Measurements from ENCODE around the gene TEAD2. TPM values are rescaled to one million over a fixed set of nuclear protein-coding genes. Genes with fewer than 3 reads are reported as not detected.
A peak's percentile ranks its signal among the peaks of the same experiment; 100 is the strongest.

TEAD2 gene
- total and polyA plus RNA-seq, 2 of the 13 experiments (the other 11 are each of a cell fraction or from before 2014, with no cell fraction given): 10.8 to 12.5 TPM

DNA sequence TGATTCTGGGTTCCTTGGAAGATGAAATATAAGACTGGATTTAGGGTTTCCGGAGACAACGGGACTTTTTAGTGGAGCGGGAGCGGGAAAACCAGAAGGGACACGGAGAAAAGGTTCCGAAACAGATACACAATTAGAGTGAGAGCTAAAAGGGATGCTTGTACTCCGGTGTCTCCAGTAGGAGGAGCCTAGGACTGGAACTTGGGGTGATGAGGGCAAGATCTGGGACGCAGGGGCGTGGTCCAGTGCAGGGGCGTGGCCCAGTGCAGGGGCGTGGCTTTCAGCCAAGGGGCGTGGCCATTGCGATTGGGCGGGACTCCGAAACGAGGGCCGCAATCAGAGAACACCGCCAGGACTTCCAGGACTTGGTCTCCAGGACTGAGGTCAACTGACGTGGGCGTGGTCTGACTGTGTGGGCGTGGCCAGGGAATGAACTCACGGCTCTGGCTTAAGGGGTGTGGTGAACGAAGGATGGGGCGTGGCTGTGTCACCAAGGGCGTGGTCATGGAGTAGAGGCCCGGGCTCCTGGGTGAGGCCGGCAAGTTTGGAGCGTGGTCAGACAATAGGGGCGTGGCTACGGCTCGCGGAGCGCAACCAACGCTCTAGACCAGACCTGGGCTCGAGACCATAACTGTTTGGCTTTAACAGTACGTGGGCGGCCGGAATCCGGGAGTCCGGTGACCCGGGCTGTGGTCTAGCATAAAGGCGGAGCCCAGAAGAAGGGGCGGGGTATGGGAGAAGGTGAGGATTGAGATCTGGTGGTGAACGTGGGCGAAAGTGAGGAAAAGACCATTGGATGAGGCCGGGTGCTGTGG, 1.3 kb upstream of the TEAD2 start, which contains the start of gene DKKL1 (continued):
- TF ChIP-seq, protein P1, sequence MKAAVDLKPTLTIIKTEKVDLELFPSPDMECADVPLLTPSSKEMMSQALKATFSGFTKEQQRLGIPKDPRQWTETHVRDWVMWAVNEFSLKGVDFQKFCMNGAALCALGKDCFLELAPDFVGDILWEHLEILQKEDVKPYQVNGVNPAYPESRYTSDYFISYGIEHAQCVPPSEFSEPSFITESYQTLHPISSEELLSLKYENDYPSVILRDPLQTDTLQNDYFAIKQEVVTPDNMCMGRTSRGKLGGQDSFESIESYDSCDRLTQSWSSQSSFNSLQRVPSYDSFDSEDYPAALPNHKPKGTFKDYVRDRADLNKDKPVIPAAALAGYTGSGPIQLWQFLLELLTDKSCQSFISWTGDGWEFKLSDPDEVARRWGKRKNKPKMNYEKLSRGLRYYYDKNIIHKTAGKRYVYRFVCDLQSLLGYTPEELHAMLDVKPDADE (CRISPR knock-in tag; IDR thresholded peaks at IDR 0.05): no peak
- TF ChIP-seq, protein P2, sequence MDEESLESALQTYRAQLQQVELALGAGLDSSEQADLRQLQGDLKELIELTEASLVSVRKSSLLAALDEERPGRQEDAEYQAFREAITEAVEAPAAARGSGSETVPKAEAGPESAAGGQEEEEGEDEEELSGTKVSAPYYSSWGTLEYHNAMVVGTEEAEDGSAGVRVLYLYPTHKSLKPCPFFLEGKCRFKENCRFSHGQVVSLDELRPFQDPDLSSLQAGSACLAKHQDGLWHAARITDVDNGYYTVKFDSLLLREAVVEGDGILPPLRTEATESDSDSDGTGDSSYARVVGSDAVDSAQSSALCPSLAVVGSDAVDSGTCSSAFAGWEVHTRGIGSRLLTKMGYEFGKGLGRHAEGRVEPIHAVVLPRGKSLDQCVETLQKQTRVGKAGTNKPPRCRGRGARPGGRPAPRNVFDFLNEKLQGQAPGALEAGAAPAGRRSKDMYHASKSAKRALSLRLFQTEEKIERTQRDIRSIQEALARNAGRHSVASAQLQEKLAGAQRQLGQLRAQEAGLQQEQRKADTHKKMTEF (CRISPR knock-in tag; IDR thresholded peaks at IDR 0.05): peak; percentile 64; the same call in 1 of the 2 replicates
- TF ChIP-seq ELF1 (CRISPR knock-in tag; IDR thresholded peaks at IDR 0.05) (0 out of 2 replicates have a peak, but pooled peaks have one; percentile 37), GTF3A (CRISPR knock-in tag; conservative IDR thresholded peaks at IDR 0.05) (no peak), GPN1 (CRISPR knock-in tag; IDR thresholded peaks at IDR 0.05; ENCODE audit: borderline replicate concordance) (no peak), CCAR2 (optimal IDR thresholded peaks at IDR 0.05; ENCODE audit: low read depth, low read length) (no peak)

DNA sequence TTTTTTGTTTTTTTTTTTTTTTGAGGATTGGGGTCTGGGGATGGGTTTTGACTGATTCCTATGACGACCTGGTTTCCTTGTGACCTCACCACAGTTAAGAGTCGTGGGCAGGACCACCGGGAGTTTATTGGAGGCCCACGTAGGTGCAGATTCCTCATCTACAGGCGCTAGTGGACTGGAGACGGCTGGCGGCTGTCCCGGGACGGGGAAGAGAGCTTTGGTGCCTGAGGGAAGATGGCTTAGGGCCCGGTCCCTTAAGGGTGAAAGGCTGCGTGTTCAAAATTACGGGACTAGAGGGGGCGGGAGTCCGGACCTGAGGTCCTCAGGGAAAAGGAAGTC, 682 bp upstream of the TEAD2 start:
- peak; percentile 24 for DNase-seq (ENCODE audit: low spot score)
- CTCF ChIA-PET (ENCODE audit: low intra/inter-chr PET ratio, low total read pairs): no interaction called here
- Histone ChIP-seq H3K9ac (ENCODE audit: insufficient read depth, low read depth, low read length) (peak overlapping the region; percentile 80), H3K9me3 (ENCODE audit: low read length) (no peaks in the 10 kb centered on the region), H4K20me1 (ENCODE audit: insufficient read depth, low read length) (no peaks in the 10 kb centered on the region), H3K4me1 (ENCODE audit: insufficient read depth, low read length) (peaks cover 24% of the 10 kb centered on the region), H3K4me2 (ENCODE audit: low read depth, low read length) (peak overlapping the region; percentile 98), H3K36me3 (replicated peaks in 1 of 2; ENCODE audit: control insufficient read depth in 1 of 2, insufficient read depth in 2 of 2, low read length in 2 of 2) (peaks cover 1 to 4% of the 10 kb centered on the region in 2 experiments; a peak in 1 of 5 replicates), H3K27ac (ENCODE audit: extremely low read length, insufficient read depth, low read length) (no peak overlapping the region), H2AFZ (ENCODE audit: low read length) (no peak overlapping the region), H3K4me3 (replicated peaks in 1 of 3; ENCODE audit: insufficient read depth in 1 of 3, low read depth in 2 of 3, low read length in 3 of 3) (peak overlapping the region; percentile 67 to 88 (median 87)), H3K27me3 (ENCODE audit: control insufficient read depth in 1 of 2, insufficient read depth in 2 of 2, low read length in 2 of 2) (no peaks in the 10 kb centered on the region), H3K79me2 (ENCODE audit: insufficient read depth, low read length) (no peaks in the 10 kb centered on the region)
- no TSS peak for BruUV-seq (replicated peaks)
- no peak for FAIRE-seq
- WGBS (ENCODE audit: low lambda C conversion rate): 0% methylated on average over 14 of the region's 14 CpGs
- ATAC-seq: peak; percentile 20
- POLR2A ChIA-PET: interaction anchor here (0.6 to 1.5 kb wide), 3 partner anchors 89 to 447 kb away, joined by 3 read pairs; partner anchors contain the start of gene PIH1D1
- intact Hi-C loops (cut with micrococcal nuclease; ENCODE audit: unreplicated experiment): no loop called here
- in situ Hi-C loops (cut with HindIII; ENCODE audit: extremely low pct_ligation_motif_present, low pct_unique_long_range_greater_than_20kb): no loop called here
- TF ChIP-seq, protein P3, sequence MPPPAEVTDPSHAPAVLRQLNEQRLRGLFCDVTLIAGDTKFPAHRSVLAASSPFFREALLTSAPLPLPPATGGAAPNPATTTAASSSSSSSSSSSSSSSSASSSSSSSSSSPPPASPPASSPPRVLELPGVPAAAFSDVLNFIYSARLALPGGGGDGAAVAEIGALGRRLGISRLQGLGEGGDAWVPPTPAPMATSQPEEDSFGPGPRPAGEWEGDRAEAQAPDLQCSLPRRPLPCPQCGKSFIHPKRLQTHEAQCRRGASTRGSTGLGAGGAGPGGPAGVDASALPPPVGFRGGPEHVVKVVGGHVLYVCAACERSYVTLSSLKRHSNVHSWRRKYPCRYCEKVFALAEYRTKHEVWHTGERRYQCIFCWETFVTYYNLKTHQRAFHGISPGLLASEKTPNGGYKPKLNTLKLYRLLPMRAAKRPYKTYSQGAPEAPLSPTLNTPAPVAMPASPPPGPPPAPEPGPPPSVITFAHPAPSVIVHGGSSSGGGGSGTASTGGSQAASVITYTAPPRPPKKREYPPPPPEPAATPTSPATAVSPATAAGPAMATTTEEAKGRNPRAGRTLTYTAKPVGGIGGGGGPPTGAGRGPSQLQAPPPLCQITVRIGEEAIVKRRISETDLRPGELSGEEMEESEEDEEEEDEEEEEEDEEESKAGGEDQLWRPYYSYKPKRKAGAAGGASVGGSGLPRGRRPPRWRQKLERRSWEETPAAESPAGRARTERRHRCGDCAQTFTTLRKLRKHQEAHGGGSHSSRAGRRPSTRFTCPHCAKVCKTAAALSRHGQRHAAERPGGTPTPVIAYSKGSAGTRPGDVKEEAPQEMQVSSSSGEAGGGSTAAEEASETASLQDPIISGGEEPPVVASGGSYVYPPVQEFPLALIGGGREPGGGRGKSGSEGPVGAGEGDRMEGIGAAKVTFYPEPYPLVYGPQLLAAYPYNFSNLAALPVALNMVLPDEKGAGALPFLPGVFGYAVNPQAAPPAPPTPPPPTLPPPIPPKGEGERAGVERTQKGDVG (CRISPR knock-in tag; IDR thresholded peaks at IDR 0.05; ENCODE audit: borderline replicate concordance): no peak
- no peak for TF ChIP-seq GPN1 (CRISPR knock-in tag; IDR thresholded peaks at IDR 0.05; ENCODE audit: borderline replicate concordance)
- TF ChIP-seq KDM2A (CRISPR knock-in tag; IDR thresholded peaks at IDR 0.05; ENCODE audit: borderline replicate concordance, low read depth): no peak
- 0 out of 2 replicates have a peak, but pooled peaks have one; percentile 3 for TF ChIP-seq ZMYM2 (CRISPR knock-in tag; IDR thresholded peaks at IDR 0.05)
- TF ChIP-seq ZNF552 (CRISPR knock-in tag; IDR thresholded peaks at IDR 0.05; ENCODE audit: borderline replicate concordance): no peak
- TF ChIP-seq SAFB2 (CRISPR knock-in tag; IDR thresholded peaks at IDR 0.05; ENCODE audit: borderline replicate concordance, low read depth): 0 out of 2 replicates have a peak, but pooled peaks have one; percentile 45
- TF ChIP-seq HMG20A (CRISPR knock-in tag; IDR thresholded peaks at IDR 0.05; ENCODE audit: borderline replicate concordance): no peak
- TF ChIP-seq, protein P4, sequence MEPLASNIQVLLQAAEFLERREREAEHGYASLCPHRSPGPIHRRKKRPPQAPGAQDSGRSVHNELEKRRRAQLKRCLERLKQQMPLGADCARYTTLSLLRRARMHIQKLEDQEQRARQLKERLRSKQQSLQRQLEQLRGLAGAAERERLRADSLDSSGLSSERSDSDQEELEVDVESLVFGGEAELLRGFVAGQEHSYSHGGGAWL (CRISPR knock-in tag; IDR thresholded peaks at IDR 0.05): 0 out of 2 replicates have a peak, but pooled peaks have one; percentile 16
- no peak for TF ChIP-seq SP140L (CRISPR knock-in tag; IDR thresholded peaks at IDR 0.05; ENCODE audit: borderline replicate concordance)
- TF ChIP-seq FOSL1 (CRISPR knock-in tag; IDR thresholded peaks at IDR 0.05; ENCODE audit: borderline replicate concordance): no peak

All from HepG2 (cell line).